HG02623 (cell line): Measurements from ENCODE around the gene CHCHD3.
A peak's percentile ranks its signal among the peaks of the same experiment; 100 is the strongest.
"Not testable (repeated sequence)": the region's sequence is repeated elsewhere in the genome, so short reads cannot be mapped to it uniquely, and the experiment has no call there.

ENCODE experiments used
- ATAC-seq: cut with Tn5 transposase; IDR thresholded peaks from one replicate; pipeline ENCODE4 v1.9.1; 2021; ENCODE audit warnings: moderate library complexity; ENCODE audit not compliant: unreplicated experiment

Gene CHCHD3

GRCh38 chr7:132910657-132911056, 171.2 kb downstream of the CHCHD3 start:
- ATAC-seq: no peak

DNA sequence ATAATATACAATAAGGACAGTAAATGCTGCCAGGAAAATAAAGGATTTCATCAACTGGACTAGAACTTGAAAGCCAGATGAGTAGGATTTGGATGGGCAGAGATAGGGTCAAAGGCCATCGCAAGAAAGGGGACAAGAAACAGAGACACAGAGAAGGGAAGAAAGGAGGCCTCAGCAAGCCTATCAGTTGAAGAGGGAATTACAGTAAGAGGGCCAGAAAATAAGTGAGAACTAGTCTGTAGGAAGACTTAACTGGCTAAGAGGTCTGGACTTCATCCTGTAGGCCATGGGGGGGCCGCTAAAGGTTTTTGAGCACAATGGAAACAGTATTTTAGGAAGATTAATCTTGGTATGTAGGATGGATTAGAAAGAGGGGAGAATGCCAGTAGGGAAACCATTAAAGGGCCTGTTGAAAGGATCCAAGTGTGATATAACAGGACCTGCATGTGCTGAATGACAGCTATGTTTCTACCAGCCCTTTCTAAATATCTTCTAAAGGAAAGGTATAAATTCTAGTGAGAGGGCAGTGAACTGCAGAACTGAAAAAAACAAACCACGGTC, 174.4 kb downstream of the CHCHD3 start:
- no peak for ATAC-seq

- ATAC-seq: no peak
These were observed 175.6 kb downstream of the CHCHD3 start for GRCh38 chr7:132906193-132906835.

- not testable (repeated sequence) for ATAC-seq
These were observed 176.8 kb downstream of the CHCHD3 start for GRCh38 chr7:132905136-132905535.

DNA sequence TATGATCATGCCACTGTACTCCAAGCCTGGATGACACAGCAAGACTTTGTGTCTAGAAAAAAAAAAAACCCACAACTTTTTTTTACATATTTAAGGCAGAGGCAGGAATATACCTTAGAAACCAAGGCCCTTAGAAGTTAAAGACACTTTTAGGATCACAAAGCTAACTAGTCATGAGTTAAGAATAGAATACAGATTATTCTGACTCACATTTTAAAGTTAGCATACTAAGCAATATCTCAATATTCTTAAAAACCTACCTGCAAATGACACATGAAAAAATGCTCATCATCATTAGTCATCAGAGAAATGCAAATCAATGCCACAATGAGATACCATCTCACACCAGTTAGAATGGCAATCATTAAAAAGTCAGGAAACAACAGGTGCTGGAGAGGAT, 177.7 kb downstream of the CHCHD3 start:
- ATAC-seq: no peak

- ATAC-seq: not testable (repeated sequence)
These were observed 179.6 kb downstream of the CHCHD3 start for GRCh38 chr7:132902294-132902693.

DNA sequence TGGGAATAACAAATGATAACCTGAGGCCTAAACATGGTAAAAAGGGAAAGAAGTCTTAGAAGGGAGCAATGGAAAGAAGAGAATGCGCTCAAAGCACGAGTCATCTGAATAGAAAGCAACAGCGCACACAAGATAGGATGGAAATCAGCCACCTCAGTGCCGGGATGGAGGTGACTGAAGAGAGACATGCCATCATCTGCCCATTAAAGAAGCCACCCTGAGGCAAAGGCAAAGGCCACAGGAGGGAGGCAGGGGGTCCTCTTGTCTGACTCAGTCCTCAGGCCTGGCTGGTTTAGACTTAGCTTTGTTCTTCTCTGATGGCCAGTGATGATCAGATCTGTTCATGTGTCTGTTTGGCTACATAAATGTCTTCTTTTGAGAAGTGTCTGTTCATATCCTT, 180.6 kb downstream of the CHCHD3 start:
- ATAC-seq: no peak

DNA sequence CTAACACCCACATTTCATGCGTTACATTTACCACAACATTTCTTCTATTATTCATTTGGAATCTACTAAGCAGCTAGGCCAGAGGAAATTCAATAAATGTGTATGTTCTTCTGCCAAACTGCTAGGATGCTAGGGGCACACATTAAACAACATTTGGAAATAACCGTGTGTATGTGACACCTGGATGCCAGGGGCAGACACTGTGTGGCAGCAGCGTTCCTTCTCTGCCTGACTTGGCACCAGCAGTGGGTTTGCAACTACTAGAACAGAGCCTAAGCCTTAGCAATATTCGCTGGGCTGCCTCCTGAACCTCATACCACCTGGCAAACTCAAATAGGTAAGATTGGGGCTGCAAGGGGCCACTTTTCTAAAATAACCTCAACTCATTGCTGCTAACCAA, 182.1 kb downstream of the CHCHD3 start:
- no peak for ATAC-seq

GRCh38 chr7:132898641-132899175, 183.2 kb downstream of the CHCHD3 start:
- ATAC-seq: not testable (repeated sequence)

GRCh38 chr7:132897093-132897687, 184.7 kb downstream of the CHCHD3 start:
- ATAC-seq: no peak

DNA sequence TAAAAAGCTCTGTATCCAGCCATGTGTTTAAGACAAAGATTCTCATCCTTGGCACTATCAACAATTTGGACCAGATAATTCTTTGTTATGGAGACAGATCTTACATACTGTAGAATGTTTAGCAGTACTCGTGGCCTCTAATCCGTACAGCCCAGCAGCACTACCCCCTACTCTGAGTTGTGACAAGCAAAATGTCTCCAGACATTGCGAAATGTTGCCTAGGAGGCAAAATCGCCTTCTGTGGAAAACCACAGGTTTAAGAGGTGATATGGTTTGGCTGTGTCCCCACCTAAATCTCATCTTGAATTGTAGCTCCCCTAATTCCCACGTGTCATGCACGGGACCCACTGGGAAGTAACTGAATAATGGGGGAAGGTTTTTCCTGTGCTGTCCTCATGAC, 186.7 kb downstream of the CHCHD3 start:
- no peak for ATAC-seq

- ATAC-seq: no peak
These were observed 188.3 kb downstream of the CHCHD3 start for GRCh38 chr7:132893560-132893959.

GRCh38 chr7:132892744-132893143, 189.1 kb downstream of the CHCHD3 start:
- ATAC-seq: not testable (repeated sequence)

DNA sequence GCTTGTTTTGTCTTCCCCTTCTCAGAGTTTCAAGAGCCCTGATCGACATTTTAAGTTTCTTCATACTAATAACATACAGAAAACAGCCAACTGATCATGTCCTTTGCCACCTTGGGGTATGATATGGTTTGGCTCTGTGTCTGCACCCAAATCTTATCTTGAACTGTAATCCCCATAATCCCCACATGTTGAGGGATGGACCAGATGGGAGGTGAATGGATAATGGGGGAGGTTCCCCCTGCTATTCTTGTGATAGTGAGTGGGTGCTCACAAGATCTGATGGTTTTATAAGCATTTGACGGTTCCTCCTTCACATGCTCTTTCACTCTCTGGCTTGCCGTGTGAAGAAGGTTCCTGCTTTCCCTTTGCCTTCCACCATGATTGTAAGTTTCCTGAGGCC, 190.3 kb downstream of the CHCHD3 start:
- ATAC-seq: no peak

DNA sequence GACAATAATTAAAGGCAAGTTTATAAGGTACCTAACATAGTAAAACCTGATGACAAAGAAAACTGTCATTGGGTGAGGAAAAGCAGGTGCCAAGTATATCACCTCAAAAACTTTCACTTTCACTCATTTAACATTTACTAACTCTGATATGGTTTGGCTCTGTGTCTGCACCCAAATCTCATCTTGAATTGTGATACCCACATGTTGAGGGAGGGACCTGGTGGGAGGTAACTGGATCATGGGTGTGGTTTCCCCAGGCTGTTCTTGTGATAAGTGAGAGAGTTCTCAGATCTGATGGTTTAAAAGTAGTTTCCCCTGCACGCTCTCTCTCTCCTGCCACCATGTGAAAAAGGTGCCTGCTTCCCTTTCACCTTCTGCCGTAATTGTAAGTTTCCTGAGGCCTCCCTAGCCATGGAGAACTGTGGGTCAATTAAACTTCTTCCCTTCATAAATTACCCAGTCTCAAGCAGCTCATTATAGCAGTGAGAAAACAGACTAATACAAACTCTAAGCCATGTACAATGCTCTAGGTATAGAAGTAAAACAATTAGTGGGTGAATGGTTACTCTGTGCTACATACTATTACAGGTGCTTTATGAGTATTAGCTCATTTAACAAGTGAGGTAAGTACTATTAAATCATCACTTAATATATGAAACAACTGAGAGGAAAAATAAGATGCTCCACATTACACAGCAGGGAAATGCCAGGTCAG, 199.0 kb downstream of the CHCHD3 start:
- ATAC-seq: no peak

GRCh38 chr7:132881317-132881716, 200.6 kb downstream of the CHCHD3 start:
- no peak for ATAC-seq

DNA sequence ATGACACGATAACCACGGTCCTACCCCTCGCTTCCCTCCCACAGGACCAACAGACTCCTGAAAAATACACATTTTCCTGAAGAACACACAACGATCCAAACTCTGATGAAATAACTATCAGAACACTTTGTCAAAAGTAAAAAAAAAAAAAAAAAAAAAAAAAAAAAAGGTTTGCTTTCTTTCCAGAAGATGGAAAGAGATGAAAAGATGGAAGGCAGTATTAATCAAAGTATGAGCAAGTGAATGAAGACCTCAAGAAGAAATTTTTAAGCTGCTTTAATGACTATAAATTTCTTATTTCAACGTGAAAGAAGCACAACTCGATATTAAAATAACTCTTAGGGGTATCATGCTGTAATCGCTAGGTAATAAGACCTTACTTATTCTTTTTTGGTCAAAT, 202.3 kb downstream of the CHCHD3 start:
- no peak for ATAC-seq

GRCh38 chr7:132878204-132878919, 203.5 kb downstream of the CHCHD3 start:
- ATAC-seq: no peak

GRCh38 chr7:132877573-132877972, 204.3 kb downstream of the CHCHD3 start:
- no peak for ATAC-seq

- no peak for ATAC-seq
These were observed 205.3 kb downstream of the CHCHD3 start for GRCh38 chr7:132876576-132876975.

DNA sequence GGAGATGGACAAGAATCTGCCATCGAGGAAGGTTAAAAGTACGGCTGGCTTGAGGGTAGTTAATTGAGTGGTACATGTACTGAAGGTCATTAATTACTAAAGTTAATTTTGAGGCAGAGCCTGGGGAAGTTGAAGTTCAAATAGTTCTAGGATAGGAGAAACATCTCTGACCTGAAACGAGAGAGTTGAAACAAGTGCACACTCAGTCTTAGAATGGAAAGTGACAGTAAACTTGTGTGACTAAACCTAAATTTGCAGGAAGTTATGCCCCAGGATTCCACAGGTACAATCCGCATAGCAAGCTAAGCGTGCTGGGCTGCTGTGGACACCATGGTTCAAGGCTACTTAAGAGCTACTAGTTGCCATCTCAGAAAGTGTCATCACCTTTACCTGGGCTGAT, 209.9 kb downstream of the CHCHD3 start:
- peak; percentile 44 for ATAC-seq
